ENCODE measurements around the gene CFAP99. TPM values are rescaled to one million over a fixed set of nuclear protein-coding genes. Genes with fewer than 3 reads are reported as not detected.

Gene CFAP99
- total and polyA plus RNA-seq, 2 experiments from 2014 or later = not detected

DNA sequence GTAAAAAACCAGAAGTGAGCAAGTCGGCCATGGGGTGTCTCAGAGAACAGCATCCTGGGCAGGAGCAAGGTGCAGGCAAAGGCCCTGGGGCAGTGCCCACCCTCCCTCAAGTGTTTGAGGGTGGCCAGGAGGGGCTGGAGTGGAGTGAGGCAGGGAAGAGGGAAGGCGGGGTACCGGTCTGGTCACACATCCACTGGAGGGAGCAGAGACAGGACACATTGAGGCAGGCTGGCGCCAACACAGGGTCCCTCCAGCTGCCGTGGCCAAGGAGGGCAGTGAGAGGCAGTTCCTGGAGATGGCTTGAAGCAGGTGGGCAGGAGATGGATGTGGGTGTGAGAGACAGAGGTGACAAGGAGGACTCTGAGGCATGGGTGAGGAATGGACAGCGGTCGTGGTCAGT is 29.8 kb downstream of the CFAP99 start:
- Histone ChIP-seq H3K79me2 (replicated peaks; ENCODE audit: insufficient read depth) (no peaks in the 10 kb centered on the region), H3K27ac (ENCODE audit: low read depth) (no peak overlapping the region), H2AFZ (no peak overlapping the region), H3K36me3 (ENCODE audit: insufficient read depth) (no peaks in the 10 kb centered on the region), H3K4me3 (no peak overlapping the region), H3K9me2 (ENCODE audit: insufficient read depth) (peaks cover 13% of the 10 kb centered on the region; the same call in 1 of the 2 replicates), H4K20me1 (replicated peaks; ENCODE audit: insufficient read depth) (no peaks in the 10 kb centered on the region), H3F3A (replicated peaks; ENCODE audit: low read depth) (no peaks in the 10 kb centered on the region), H3K4me2 (no peak overlapping the region), H3K27me3 (ENCODE audit: insufficient read depth) (no peaks in the 10 kb centered on the region), H3K4me1 (ENCODE audit: insufficient read depth) (no peaks in the 10 kb centered on the region)
- TF ChIP-seq, protein P1, sequence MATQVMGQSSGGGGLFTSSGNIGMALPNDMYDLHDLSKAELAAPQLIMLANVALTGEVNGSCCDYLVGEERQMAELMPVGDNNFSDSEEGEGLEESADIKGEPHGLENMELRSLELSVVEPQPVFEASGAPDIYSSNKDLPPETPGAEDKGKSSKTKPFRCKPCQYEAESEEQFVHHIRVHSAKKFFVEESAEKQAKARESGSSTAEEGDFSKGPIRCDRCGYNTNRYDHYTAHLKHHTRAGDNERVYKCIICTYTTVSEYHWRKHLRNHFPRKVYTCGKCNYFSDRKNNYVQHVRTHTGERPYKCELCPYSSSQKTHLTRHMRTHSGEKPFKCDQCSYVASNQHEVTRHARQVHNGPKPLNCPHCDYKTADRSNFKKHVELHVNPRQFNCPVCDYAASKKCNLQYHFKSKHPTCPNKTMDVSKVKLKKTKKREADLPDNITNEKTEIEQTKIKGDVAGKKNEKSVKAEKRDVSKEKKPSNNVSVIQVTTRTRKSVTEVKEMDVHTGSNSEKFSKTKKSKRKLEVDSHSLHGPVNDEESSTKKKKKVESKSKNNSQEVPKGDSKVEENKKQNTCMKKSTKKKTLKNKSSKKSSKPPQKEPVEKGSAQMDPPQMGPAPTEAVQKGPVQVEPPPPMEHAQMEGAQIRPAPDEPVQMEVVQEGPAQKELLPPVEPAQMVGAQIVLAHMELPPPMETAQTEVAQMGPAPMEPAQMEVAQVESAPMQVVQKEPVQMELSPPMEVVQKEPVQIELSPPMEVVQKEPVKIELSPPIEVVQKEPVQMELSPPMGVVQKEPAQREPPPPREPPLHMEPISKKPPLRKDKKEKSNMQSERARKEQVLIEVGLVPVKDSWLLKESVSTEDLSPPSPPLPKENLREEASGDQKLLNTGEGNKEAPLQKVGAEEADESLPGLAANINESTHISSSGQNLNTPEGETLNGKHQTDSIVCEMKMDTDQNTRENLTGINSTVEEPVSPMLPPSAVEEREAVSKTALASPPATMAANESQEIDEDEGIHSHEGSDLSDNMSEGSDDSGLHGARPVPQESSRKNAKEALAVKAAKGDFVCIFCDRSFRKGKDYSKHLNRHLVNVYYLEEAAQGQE (IDR thresholded peaks at IDR 0.05; ENCODE audit: unreplicated experiment) = no peak
- TF ChIP-seq CREB1 (CRISPR knock-in tag; IDR thresholded peaks at IDR 0.05; ENCODE audit: low read depth) (no peak), JUNB (IDR thresholded peaks at IDR 0.05; ENCODE audit: unreplicated experiment) (no peak)
- Mint-ChIP-seq H3K4me1 (peaks cover 2% of the 10 kb centered on the region; the same call in 2 of the 3 replicates), H3K4me3 (no peak overlapping the region), H3K27me3 (ENCODE audit: insufficient read depth, low read depth, poor library complexity) (peaks cover 7% of the 10 kb centered on the region), H3K9me3 (no peaks in the 10 kb centered on the region), H3K36me3 (ENCODE audit: low read depth) (no peaks in the 10 kb centered on the region), H3K27ac (no peak overlapping the region)
- DNase-seq (ENCODE audit: low spot score) = no peak
- ATAC-seq = no peak

DNA sequence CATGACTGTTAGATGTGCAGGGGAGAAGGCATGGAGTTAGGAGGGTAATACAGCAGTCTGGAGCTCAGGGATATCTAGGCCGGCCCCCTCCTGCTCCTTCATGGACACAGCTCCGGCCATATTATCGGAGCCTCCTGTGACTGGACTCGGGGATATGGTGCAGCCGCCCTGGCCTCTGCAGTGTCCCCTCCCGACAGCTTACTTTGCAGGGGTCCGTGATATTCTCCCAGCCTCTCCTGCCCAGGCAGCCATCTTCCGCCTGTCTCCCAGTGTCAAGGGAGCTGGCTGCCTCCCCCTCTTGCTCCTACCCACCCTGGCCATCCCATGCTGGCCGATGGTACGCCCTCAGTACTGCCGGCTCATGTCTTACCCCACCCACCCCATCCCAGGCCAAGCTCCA is 30.3 kb downstream of the CFAP99 start:
- Mint-ChIP-seq H3K27me3 (ENCODE audit: insufficient read depth, low read depth, poor library complexity) (peaks cover 7% of the 10 kb centered on the region), H3K36me3 (ENCODE audit: low read depth) (no peaks in the 10 kb centered on the region), H3K27ac (no peak overlapping the region), H3K4me3 (no peak overlapping the region), H3K9me3 (no peaks in the 10 kb centered on the region), H3K4me1 (peaks cover 2% of the 10 kb centered on the region; the same call in 2 of the 3 replicates)
- Histone ChIP-seq H4K20me1 (replicated peaks; ENCODE audit: insufficient read depth) (no peaks in the 10 kb centered on the region), H3K9me2 (ENCODE audit: insufficient read depth) (peaks cover 13% of the 10 kb centered on the region; the same call in 1 of the 2 replicates), H3K27me3 (ENCODE audit: insufficient read depth) (no peaks in the 10 kb centered on the region), H2AFZ (no peak overlapping the region), H3F3A (replicated peaks; ENCODE audit: low read depth) (no peaks in the 10 kb centered on the region), H3K27ac (ENCODE audit: low read depth) (no peak overlapping the region), H3K4me3 (no peak overlapping the region), H3K4me1 (ENCODE audit: insufficient read depth) (no peaks in the 10 kb centered on the region), H3K36me3 (ENCODE audit: insufficient read depth) (no peaks in the 10 kb centered on the region), H3K4me2 (no peak overlapping the region), H3K79me2 (replicated peaks; ENCODE audit: insufficient read depth) (no peaks in the 10 kb centered on the region)
- no peak for ATAC-seq
- no peak for DNase-seq (ENCODE audit: low spot score)
- no peak for TF ChIP-seq NANOG (IDR thresholded peaks at IDR 0.05; ENCODE audit: borderline replicate concordance)
- no peak for TF ChIP-seq EZH2 (IDR thresholded peaks at IDR 0.05; ENCODE audit: low read depth, unreplicated experiment)
- TF ChIP-seq, protein P1 (IDR thresholded peaks at IDR 0.05; ENCODE audit: unreplicated experiment) = no peak
- TF ChIP-seq POLR2AphosphoS5 (IDR thresholded peaks at IDR 0.05; ENCODE audit: low read depth) = no peak
- TF ChIP-seq, protein P2, sequence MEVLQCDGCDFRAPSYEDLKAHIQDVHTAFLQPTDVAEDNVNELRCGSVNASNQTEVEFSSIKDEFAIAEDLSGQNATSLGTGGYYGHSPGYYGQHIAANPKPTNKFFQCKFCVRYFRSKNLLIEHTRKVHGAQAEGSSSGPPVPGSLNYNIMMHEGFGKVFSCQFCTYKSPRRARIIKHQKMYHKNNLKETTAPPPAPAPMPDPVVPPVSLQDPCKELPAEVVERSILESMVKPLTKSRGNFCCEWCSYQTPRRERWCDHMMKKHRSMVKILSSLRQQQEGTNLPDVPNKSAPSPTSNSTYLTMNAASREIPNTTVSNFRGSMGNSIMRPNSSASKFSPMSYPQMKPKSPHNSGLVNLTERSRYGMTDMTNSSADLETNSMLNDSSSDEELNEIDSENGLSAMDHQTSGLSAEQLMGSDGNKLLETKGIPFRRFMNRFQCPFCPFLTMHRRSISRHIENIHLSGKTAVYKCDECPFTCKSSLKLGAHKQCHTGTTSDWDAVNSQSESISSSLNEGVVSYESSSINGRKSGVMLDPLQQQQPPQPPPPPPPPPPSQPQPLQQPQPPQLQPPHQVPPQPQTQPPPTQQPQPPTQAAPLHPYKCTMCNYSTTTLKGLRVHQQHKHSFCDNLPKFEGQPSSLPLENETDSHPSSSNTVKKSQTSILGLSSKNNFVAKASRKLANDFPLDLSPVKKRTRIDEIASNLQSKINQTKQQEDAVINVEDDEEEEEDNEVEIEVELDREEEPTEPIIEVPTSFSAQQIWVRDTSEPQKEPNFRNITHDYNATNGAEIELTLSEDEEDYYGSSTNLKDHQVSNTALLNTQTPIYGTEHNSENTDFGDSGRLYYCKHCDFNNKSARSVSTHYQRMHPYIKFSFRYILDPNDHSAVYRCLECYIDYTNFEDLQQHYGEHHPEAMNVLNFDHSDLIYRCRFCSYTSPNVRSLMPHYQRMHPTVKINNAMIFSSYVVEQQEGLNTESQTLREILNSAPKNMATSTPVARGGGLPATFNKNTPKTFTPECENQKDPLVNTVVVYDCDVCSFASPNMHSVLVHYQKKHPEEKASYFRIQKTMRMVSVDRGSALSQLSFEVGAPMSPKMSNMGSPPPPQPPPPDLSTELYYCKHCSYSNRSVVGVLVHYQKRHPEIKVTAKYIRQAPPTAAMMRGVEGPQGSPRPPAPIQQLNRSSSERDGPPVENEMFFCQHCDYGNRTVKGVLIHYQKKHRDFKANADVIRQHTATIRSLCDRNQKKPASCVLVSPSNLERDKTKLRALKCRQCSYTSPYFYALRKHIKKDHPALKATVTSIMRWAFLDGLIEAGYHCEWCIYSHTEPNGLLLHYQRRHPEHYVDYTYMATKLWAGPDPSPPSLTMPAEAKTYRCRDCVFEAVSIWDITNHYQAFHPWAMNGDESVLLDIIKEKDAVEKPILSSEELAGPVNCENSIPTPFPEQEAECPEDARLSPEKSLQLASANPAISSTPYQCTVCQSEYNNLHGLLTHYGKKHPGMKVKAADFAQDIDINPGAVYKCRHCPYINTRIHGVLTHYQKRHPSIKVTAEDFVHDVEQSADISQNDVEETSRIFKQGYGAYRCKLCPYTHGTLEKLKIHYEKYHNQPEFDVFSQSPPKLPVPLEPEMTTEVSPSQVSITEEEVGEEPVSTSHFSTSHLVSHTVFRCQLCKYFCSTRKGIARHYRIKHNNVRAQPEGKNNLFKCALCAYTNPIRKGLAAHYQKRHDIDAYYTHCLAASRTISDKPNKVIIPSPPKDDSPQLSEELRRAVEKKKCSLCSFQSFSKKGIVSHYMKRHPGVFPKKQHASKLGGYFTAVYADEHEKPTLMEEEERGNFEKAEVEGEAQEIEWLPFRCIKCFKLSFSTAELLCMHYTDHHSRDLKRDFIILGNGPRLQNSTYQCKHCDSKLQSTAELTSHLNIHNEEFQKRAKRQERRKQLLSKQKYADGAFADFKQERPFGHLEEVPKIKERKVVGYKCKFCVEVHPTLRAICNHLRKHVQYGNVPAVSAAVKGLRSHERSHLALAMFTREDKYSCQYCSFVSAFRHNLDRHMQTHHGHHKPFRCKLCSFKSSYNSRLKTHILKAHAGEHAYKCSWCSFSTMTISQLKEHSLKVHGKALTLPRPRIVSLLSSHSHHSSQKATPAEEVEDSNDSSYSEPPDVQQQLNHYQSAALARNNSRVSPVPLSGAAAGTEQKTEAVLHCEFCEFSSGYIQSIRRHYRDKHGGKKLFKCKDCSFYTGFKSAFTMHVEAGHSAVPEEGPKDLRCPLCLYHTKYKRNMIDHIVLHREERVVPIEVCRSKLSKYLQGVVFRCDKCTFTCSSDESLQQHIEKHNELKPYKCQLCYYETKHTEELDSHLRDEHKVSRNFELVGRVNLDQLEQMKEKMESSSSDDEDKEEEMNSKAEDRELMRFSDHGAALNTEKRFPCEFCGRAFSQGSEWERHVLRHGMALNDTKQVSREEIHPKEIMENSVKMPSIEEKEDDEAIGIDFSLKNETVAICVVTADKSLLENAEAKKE (CRISPR knock-in tag; IDR thresholded peaks at IDR 0.05) = no peak

Data from GM23338 (cell line).